ENCODE data around the gene GALNT4. TPM values are rescaled to one million over a fixed set of nuclear protein-coding genes. Genes with fewer than 3 reads are reported as not detected.

GALNT4 gene
- total RNA-seq, 1 experiment from 2014 or later, result 3.7 TPM

GRCh38 chr12:89499857-89500256 is 24.7 kb downstream of the GALNT4 start:
- no peak for DNase-seq
- Histone ChIP-seq H3K9me3 (ENCODE audit: insufficient read depth, low read depth) (no peaks in the 10 kb centered on the region), H3K36me3 (ENCODE audit: low read depth) (no peaks in the 10 kb centered on the region), H3K4me3 (no peak overlapping the region), H3F3A (ENCODE audit: insufficient read depth, low read depth) (no peaks in the 10 kb centered on the region), H3K27me3 (ENCODE audit: insufficient read depth, low read depth) (no peaks in the 10 kb centered on the region), H3K4me1 (replicated peaks; ENCODE audit: insufficient read depth) (no peaks in the 10 kb centered on the region), H2AFZ (no peak overlapping the region), H3K79me2 (ENCODE audit: low read depth) (no peaks in the 10 kb centered on the region), H3K27ac (no peak overlapping the region), H3K9me2 (ENCODE audit: insufficient read depth) (no peaks in the 10 kb centered on the region), H3K4me2 (no peak overlapping the region), H4K20me1 (ENCODE audit: insufficient read depth) (no peaks in the 10 kb centered on the region)
- intact Hi-C loops (cut with micrococcal nuclease; ENCODE audit: unreplicated experiment), result no loop called here
- CTCF ChIA-PET, result no interaction called here
- no TSS peak for BruUV-seq (replicated peaks)
- POLR2A ChIA-PET (ENCODE audit: unreplicated experiment), result no interaction called here
- TF ChIP-seq CTCF (conservative IDR thresholded peaks at IDR 0.05) (no peak), EZH2 (IDR thresholded peaks at IDR 0.05; ENCODE audit: low read depth) (no peak)

GRCh38 chr12:89497467-89497866 is 27.1 kb downstream of the GALNT4 start:
- TF ChIP-seq EZH2 (IDR thresholded peaks at IDR 0.05; ENCODE audit: low read depth) (no peak), CTCF (conservative IDR thresholded peaks at IDR 0.05) (no peak)
- no TSS peak for BruUV-seq (replicated peaks)
- Histone ChIP-seq H3K27ac (no peak overlapping the region), H2AFZ (no peak overlapping the region), H3K9me2 (ENCODE audit: insufficient read depth) (no peaks in the 10 kb centered on the region), H3K9me3 (ENCODE audit: insufficient read depth, low read depth) (no peaks in the 10 kb centered on the region), H3K27me3 (ENCODE audit: insufficient read depth, low read depth) (no peaks in the 10 kb centered on the region), H3K4me1 (replicated peaks; ENCODE audit: insufficient read depth) (no peaks in the 10 kb centered on the region), H3F3A (ENCODE audit: insufficient read depth, low read depth) (no peaks in the 10 kb centered on the region), H3K4me3 (no peak overlapping the region), H3K79me2 (ENCODE audit: low read depth) (no peaks in the 10 kb centered on the region), H3K36me3 (ENCODE audit: low read depth) (no peaks in the 10 kb centered on the region), H3K4me2 (no peak overlapping the region), H4K20me1 (ENCODE audit: insufficient read depth) (no peaks in the 10 kb centered on the region)
- ChIA-PET CTCF (no interaction called here), POLR2A (ENCODE audit: unreplicated experiment) (no interaction called here)
- intact Hi-C loops (cut with micrococcal nuclease; ENCODE audit: unreplicated experiment), result no loop called here
- no peak for DNase-seq

- POLR2A ChIA-PET (ENCODE audit: unreplicated experiment), result no interaction called here
Measured at GRCh38 chr12:89497005-89497404, 27.6 kb downstream of the GALNT4 start.

More at GRCh38 chr12:89497005-89497404, 27.6 kb downstream of the GALNT4 start:
- Histone ChIP-seq H2AFZ (no peak overlapping the region), H3K79me2 (ENCODE audit: low read depth) (no peaks in the 10 kb centered on the region), H3K9me2 (ENCODE audit: insufficient read depth) (no peaks in the 10 kb centered on the region), H3K9me3 (ENCODE audit: insufficient read depth, low read depth) (no peaks in the 10 kb centered on the region), H3K4me3 (no peak overlapping the region), H4K20me1 (ENCODE audit: insufficient read depth) (no peaks in the 10 kb centered on the region), H3K4me2 (no peak overlapping the region), H3K36me3 (ENCODE audit: low read depth) (no peaks in the 10 kb centered on the region), H3K27ac (no peak overlapping the region), H3K4me1 (replicated peaks; ENCODE audit: insufficient read depth) (no peaks in the 10 kb centered on the region), H3K27me3 (ENCODE audit: insufficient read depth, low read depth) (no peaks in the 10 kb centered on the region), H3F3A (ENCODE audit: insufficient read depth, low read depth) (no peaks in the 10 kb centered on the region)
- CTCF ChIA-PET, result no interaction called here
- no peak for DNase-seq
- no peak for TF ChIP-seq CTCF (conservative IDR thresholded peaks at IDR 0.05)
- no peak for TF ChIP-seq EZH2 (IDR thresholded peaks at IDR 0.05; ENCODE audit: low read depth)
- intact Hi-C loops (cut with micrococcal nuclease; ENCODE audit: unreplicated experiment), result no loop called here
- no TSS peak for BruUV-seq (replicated peaks)
